Caco-2 (cell line): ENCODE data around the gene MOB2. TPM values are rescaled to one million over a fixed set of nuclear protein-coding genes. Genes with fewer than 3 reads are reported as not detected.

ENCODE experiments used
- BruUV-seq: library from RNA; stranded (reverse); fragments of 400-500 nt; replicated peaks from 2 replicates; lab custom pipeline; 2021; lab: Mats Ljungman, UMichigan
- CTCF ChIA-PET: fragments of 300-600 bp; sonication (Branson Sonifier 250); formaldehyde crosslinking; loops from one replicate; lab custom pipeline; 2022; ENCODE audit warnings: antibody characterized with exemption; lab: Charles Lee
- POLR2A ChIA-PET: fragments of 300-600 bp; sonication (Branson Sonifier 250); formaldehyde crosslinking; loops from one replicate; lab custom pipeline; 2022; ENCODE audit warnings: antibody characterized with exemption; lab: Charles Lee
- DNase-seq, 2 experiments: peaks; one replicate each; pipeline versions ENCODE4 v3.0.0 to v3.0.0-alpha.2; 2020 to 2022
- H3K27me3 ChIP-seq: replicated peaks from 2 replicates; pipeline ENCODE4 v1.6.0; 2011; ENCODE audit warnings: low read length; ENCODE audit not compliant: control insufficient read depth, insufficient read depth
- H3K36me3 ChIP-seq: 2 replicates; pipeline ENCODE4 v1.5.1; 2011; ENCODE audit warnings: low read length; ENCODE audit not compliant: control insufficient read depth, insufficient read depth
- H3K4me1 ChIP-seq: fragments of 250-450 bp; sonication (Bioruptor Pico); 2 replicates; pipeline ENCODE4 v1.5.1; 2020; ENCODE audit warnings: mild to moderate bottlenecking
- H3K4me3 ChIP-seq: 2 replicates; pipeline ENCODE4 v1.5.1; 2011; ENCODE audit warnings: low read depth, mild to moderate bottlenecking, control low read depth, low read length
- H3K9me3 ChIP-seq: fragments of 250-450 bp; sonication (Bioruptor Pico); 2 replicates; pipeline ENCODE4 v1.5.1; 2020; ENCODE audit warnings: mild to moderate bottlenecking, moderate library complexity
- H3K27ac Mint-ChIP-seq: one replicate; pipeline ENCODE4 v1.8.0; 2022; ENCODE audit warnings: mixed read lengths; ENCODE audit not compliant: unreplicated experiment
- H3K27me3 Mint-ChIP-seq: one replicate; pipeline ENCODE4 v1.8.0; 2022; ENCODE audit warnings: mixed read lengths; ENCODE audit not compliant: insufficient read depth, unreplicated experiment
- H3K36me3 Mint-ChIP-seq: one replicate; pipeline ENCODE4 v1.8.0; 2022; ENCODE audit warnings: mild to moderate bottlenecking, mixed read lengths; ENCODE audit not compliant: insufficient read depth, unreplicated experiment
- H3K4me1 Mint-ChIP-seq: one replicate; pipeline ENCODE4 v1.8.0; 2022; ENCODE audit warnings: low read depth, mixed read lengths; ENCODE audit not compliant: unreplicated experiment
- H3K4me3 Mint-ChIP-seq: one replicate; pipeline ENCODE4 v1.8.0; 2022; ENCODE audit warnings: mild to moderate bottlenecking, moderate library complexity, mixed read lengths; ENCODE audit not compliant: unreplicated experiment
- H3K9me3 Mint-ChIP-seq: one replicate; pipeline ENCODE4 v1.8.0; 2022; ENCODE audit warnings: mixed read lengths; ENCODE audit not compliant: unreplicated experiment
- CTCF ChIP-seq, 2 experiments: fragments of 200-600 bp in 1 of 2; IDR thresholded peaks; 1 replicate in 1 of 2; 2 replicates in 1 of 2; pipeline versions ENCODE4 v1.5.1 to v1.8.0; 2011 to 2022; ENCODE audit warnings: antibody characterized with exemption in 1 of 2, control low read depth in 1 of 2, inconsistent platforms in 1 of 2, low read depth in 1 of 2, low read length in 1 of 2, mild to moderate bottlenecking in 1 of 2, moderate library complexity in 1 of 2; ENCODE audit not compliant: insufficient read depth in 1 of 2, severe bottlenecking in 1 of 2, unreplicated experiment in 1 of 2
- intact Hi-C: fragments of 100-400 bp; cut with micrococcal nuclease; formaldehyde crosslinking; loops from one replicate; pipeline ENCODE4 v1.10.0; 2022; ENCODE audit not compliant: unreplicated experiment
- total RNA-seq: library from RNA; stranded (reverse); gene quantifications from 2 replicates; pipeline ENCODE4 v1.2.3, GENCODE V29; 2022

The MOB2 gene
- total RNA-seq, 1 experiment from 2014 or later: 32.7 TPM

DNA sequence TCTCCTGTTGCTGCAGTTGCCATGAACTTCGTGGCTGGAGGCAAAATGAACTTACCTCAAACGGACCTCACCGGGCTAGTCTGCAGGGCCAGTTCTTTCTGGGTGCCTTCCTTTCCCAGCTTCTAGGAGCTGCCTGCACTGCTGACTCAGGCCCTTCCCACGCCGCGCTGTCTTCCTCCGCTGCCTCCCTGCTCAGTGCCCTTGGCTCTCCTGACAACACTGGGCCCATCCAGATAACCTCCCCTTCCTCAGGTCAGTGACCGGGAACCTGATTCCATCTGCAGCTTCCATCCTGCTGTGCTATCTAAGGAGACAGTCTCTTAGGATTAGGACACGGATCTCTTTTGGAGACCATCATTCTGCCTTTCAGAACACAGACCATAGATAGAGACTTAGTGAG lies 19.3 kb downstream of the MOB2 start:
- Mint-ChIP-seq H3K4me1 (peaks cover 6% of the 10 kb centered on the region), H3K27me3 (no peaks in the 10 kb centered on the region), H3K9me3 (no peaks in the 10 kb centered on the region), H3K36me3 (peaks cover 53% of the 10 kb centered on the region), H3K4me3 (no peak overlapping the region), H3K27ac (no peak overlapping the region)
- Histone ChIP-seq H3K4me3 (no peak overlapping the region), H3K4me1 (no peaks in the 10 kb centered on the region), H3K27me3 (no peaks in the 10 kb centered on the region), H3K36me3 (no peaks in the 10 kb centered on the region), H3K9me3 (no peaks in the 10 kb centered on the region)
- no TSS peak for BruUV-seq
- no peak for DNase-seq
- ChIA-PET CTCF (no interaction called here), POLR2A (no interaction called here)
- intact Hi-C loops: no loop called here
- TF ChIP-seq CTCF (IDR thresholded peaks at IDR 0.05; ENCODE audit: insufficient read depth in 1 of 2, low read depth in 1 of 2, low read length in 1 of 2, severe bottlenecking in 1 of 2, unreplicated experiment in 1 of 2): no peak

- H3K36me3 ChIP-seq: no peaks in the 10 kb centered on the region
- H3K27me3 Mint-ChIP-seq: no peaks in the 10 kb centered on the region
- no peaks in the 10 kb centered on the region for H3K4me1 ChIP-seq
- no peak overlapping the region for H3K4me3 ChIP-seq
- H3K27me3 ChIP-seq: no peaks in the 10 kb centered on the region
- no peaks in the 10 kb centered on the region for H3K9me3 Mint-ChIP-seq
- no peak overlapping the region for H3K27ac Mint-ChIP-seq
- TF ChIP-seq CTCF (IDR thresholded peaks at IDR 0.05; ENCODE audit: insufficient read depth in 1 of 2, low read depth in 1 of 2, low read length in 1 of 2, severe bottlenecking in 1 of 2, unreplicated experiment in 1 of 2): no peak
- no peaks in the 10 kb centered on the region for H3K9me3 ChIP-seq
- no TSS peak for BruUV-seq
- H3K4me3 Mint-ChIP-seq: no peak overlapping the region
- H3K36me3 Mint-ChIP-seq: peaks cover 55% of the 10 kb centered on the region
- intact Hi-C loops: no loop called here
- peaks cover 6% of the 10 kb centered on the region for H3K4me1 Mint-ChIP-seq
- POLR2A ChIA-PET: no interaction called here
- CTCF ChIA-PET: interaction anchor here (0.6 kb wide), 1 partner anchor 155 kb away, joined by 3 read pairs; no protein-coding TSS in a partner anchor
- DNase-seq: no peak
These were observed 19.8 kb downstream of the MOB2 start for GRCh38 chr11:1466784-1467183.

- Mint-ChIP-seq H3K27ac (no peak overlapping the region), H3K9me3 (no peaks in the 10 kb centered on the region), H3K4me3 (no peak overlapping the region), H3K36me3 (peaks cover 60% of the 10 kb centered on the region), H3K27me3 (no peaks in the 10 kb centered on the region), H3K4me1 (peaks cover 6% of the 10 kb centered on the region)
- Histone ChIP-seq H3K9me3 (no peaks in the 10 kb centered on the region), H3K27me3 (no peaks in the 10 kb centered on the region), H3K36me3 (no peaks in the 10 kb centered on the region), H3K4me1 (no peaks in the 10 kb centered on the region), H3K4me3 (no peak overlapping the region)
- no peak for TF ChIP-seq CTCF (IDR thresholded peaks at IDR 0.05; ENCODE audit: insufficient read depth in 1 of 2, low read depth in 1 of 2, low read length in 1 of 2, severe bottlenecking in 1 of 2, unreplicated experiment in 1 of 2)
- ChIA-PET POLR2A (no interaction called here), CTCF (no interaction called here)
- DNase-seq: no peak
- intact Hi-C loops: no loop called here
- BruUV-seq: no TSS peak
These were observed 23.5 kb downstream of the MOB2 start for GRCh38 chr11:1463056-1463455.
